Subcutaneous adipose tissue (tissue), 4 donors: ENCODE measurements around the gene GCSH. TPM values are rescaled to one million over a fixed set of nuclear protein-coding genes. Genes with fewer than 3 reads are reported as not detected.

ENCODE experiments used
- CTCF ChIP-seq: fragments of 450-650 bp; IDR thresholded peaks from one replicate; pipeline ENCODE4 v1.5.1; 2016; ENCODE audit warnings: low read depth, mild to moderate bottlenecking, control low read depth, antibody characterized with exemption, moderate library complexity
- total RNA-seq, 4 donors: library from RNA; depleted of rRNA; stranded (reverse); fragments of >200 nt; gene quantifications; one replicate each; pipeline ENCODE4 v1.1.0, GENCODE V29; 2016

Gene GCSH
- total RNA-seq, 4 donors from 2014 or later, result 22.8 to 57.1 (median 41.5) TPM

DNA sequence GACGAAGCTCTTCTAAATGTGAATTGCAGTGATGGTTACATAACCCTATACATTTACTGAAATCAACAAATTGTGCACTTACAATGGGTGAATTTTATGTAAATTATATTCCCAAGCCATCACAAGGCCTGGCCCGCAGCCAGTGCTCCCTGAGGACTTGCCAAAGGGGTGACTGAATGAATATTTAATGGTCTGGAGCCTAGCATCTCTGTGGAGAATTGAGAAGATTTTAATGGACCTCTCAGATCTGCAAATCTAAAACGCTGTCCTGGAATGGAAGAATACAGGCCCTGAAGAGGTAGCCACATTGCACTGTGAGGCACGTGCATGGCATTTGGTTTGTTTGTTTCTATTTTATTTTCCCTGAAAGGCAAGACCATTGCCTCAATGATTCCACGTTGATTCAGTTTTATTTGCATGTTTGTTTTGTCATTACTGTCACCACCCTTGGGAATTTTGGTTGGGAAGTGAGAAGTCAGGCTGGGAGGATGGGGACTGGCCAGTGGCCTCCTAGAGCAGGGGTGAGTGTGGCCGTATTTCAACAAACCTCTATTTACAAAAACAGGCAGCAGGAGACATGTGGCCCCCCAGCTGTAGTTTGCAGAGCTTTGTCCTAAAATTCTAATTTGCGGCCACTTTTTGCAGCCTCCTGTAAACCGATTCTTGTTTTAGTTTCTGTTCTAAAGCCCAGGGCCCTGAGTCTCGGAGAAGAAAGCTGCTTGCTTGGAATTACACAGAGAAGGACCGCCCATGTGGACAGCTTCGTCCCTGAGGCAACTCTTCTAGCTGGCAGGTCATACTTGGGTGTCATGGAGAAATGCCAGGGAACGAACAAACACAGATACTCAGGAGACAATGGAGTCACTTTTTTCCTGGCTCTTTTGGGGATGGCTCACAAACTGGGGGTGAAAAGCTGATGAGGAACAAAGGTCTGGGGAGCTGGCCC lies 40.5 kb upstream of the GCSH start:
- TF ChIP-seq CTCF, result no peak

DNA sequence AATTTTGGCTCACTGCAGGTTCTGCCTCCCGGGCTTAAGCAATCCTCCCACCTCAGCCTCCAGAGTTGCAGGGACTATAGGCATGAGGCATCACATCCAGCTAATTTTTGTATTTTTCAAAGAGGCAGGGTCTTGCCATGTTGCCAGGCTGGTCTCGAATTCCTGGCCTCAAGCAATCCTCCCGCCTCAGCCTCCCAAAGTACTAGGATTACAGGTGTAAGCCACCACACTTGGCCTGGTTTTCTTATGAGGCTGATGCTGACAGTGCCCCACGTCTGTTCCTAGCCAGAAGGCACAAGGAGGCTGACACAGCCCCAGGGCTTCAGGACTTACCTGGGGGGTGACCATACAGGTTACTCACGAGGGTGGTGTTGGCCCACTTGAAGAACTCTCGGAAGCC lies 33.9 kb upstream of the GCSH start:
- no peak for TF ChIP-seq CTCF

DNA sequence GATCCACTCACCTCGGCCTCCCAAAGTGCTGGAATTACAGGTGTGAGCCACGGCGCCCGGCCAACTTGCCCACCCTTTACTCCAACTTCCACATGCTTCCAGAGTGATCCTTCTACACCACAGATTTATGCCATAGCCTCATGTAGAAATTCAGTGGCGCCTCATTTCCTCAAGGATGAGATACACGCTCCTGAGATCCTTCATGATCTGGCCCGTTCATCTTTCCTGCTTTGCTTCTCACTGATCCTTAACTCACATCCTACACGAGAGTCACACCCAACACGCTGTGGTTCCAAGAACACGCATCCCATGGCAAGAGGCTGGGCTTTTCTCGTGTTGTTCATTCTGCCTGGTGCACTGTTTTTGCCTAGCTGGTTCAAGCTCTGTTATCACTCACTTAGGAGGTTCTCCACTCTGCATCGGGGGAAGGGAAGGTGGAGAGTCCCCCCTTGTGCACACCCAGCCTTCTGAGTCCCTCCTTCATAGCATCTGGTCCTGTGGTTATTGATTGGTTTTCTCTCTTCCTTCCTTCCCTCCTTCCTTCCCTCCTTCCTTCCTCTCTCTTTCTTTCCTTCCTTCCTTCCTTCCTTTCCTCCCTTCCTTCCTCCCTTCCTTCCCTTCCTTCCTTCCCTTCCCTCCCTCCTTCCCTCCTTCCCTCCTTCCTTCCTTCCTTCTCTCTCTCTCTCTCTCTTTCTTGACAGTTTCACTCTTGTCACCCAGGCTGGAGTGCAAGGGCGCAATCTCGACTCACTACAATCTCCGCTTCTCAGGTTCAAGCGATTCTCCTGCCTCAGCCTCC lies 32.7 kb upstream of the GCSH start:
- no peak for TF ChIP-seq CTCF

- TF ChIP-seq CTCF, result no peak
Measured at GRCh38 chr16:81127051-81127450, 30.9 kb upstream of the GCSH start.

- TF ChIP-seq CTCF, result no peak
Measured at GRCh38 chr16:81123092-81123852, 27.1 kb upstream of the GCSH start.

- no peak for TF ChIP-seq CTCF
Measured at GRCh38 chr16:81121474-81121990, 25.3 kb upstream of the GCSH start.
